Renal cortex interstitium (tissue), 11 donors: ENCODE results near the gene DHTKD1. TPM values are rescaled to one million over a fixed set of nuclear protein-coding genes. Genes with fewer than 3 reads are reported as not detected.
"Not testable (repeated sequence)": the region's sequence is repeated elsewhere in the genome, so short reads cannot be mapped to it uniquely, and the experiment has no call there.

Experiments
- DNase-seq, 11 donors: peaks; one replicate each; pipeline ENCODE4 v3.0.0-alpha.2; 2013; ENCODE audit warnings: low read depth in 9 of 11, low spot score in 4 of 11; ENCODE audit errors: extremely low read depth in 1 of 11
- polyA plus RNA-seq, 3 donors: library from polyadenylated mRNA; unstranded; fragments of 120-200 nt; gene quantifications; one replicate each; pipeline ENCODE4 v1.2.1, GENCODE V29; 2013; ENCODE audit not compliant: insufficient read length in 3 of 3

DHTKD1 gene
- polyA plus RNA-seq, 3 donors: 28.6 to 38.0 (median 34.9) TPM

- no peak for DNase-seq
These were observed 42.8 kb downstream of the DHTKD1 start for GRCh38 chr10:12111528-12111927.

GRCh38 chr10:12113627-12114026 lies 44.9 kb downstream of the DHTKD1 start:
- DNase-seq: no peak

GRCh38 chr10:12121673-12122072 lies 52.9 kb downstream of the DHTKD1 start:
- DNase-seq: no peak

- DNase-seq: peak; percentile 81 to 94 (median 91)
These were observed 60.7 kb downstream of the DHTKD1 start, which contains the start of gene SEC61A2 for GRCh38 chr10:12129222-12130111. Gene SEC61A2, plus strand, starts transcription at chr10:12129677. Its CDS starts 111 bp downstream, at chr10:12129788.

GRCh38 chr10:12130237-12130872 lies 61.6 kb downstream of the DHTKD1 start:
- DNase-seq: peak in 10 of 11 donors; percentile 24 to 58 (median 49)

GRCh38 chr10:12135631-12136030 lies 66.9 kb downstream of the DHTKD1 start:
- no peak for DNase-seq

GRCh38 chr10:12140038-12140437 lies 71.3 kb downstream of the DHTKD1 start:
- no peak for DNase-seq

- no peak for DNase-seq
These were observed 75.8 kb downstream of the DHTKD1 start for GRCh38 chr10:12144538-12144937.

- no peak for DNase-seq
These were observed 81.4 kb downstream of the DHTKD1 start for GRCh38 chr10:12150163-12150562.

GRCh38 chr10:12154516-12154915 lies 85.8 kb downstream of the DHTKD1 start:
- no peak for DNase-seq

GRCh38 chr10:12156367-12157123 lies 87.8 kb downstream of the DHTKD1 start:
- no peak for DNase-seq

- DNase-seq: no peak
These were observed 89.4 kb downstream of the DHTKD1 start for GRCh38 chr10:12158111-12158510.

GRCh38 chr10:12160664-12161063 lies 91.9 kb downstream of the DHTKD1 start:
- DNase-seq: no peak

- DNase-seq: no peak
These were observed 94.2 kb downstream of the DHTKD1 start for GRCh38 chr10:12162927-12163326.

- no peak for DNase-seq
These were observed 95.3 kb downstream of the DHTKD1 start for GRCh38 chr10:12164085-12164484.

GRCh38 chr10:12165036-12165435 lies 96.3 kb downstream of the DHTKD1 start:
- DNase-seq: no peak

GRCh38 chr10:12165999-12166775 lies 97.4 kb downstream of the DHTKD1 start:
- no peak for DNase-seq

GRCh38 chr10:12171512-12171911 lies 102.8 kb downstream of the DHTKD1 start:
- DNase-seq: not testable (repeated sequence)
